ENCODE results near the gene RAP1GAP2.

- no peak for TF ChIP-seq EP300 (IDR thresholded peaks at IDR 0.05)
- no peak for TF ChIP-seq POLR2A (IDR thresholded peaks at IDR 0.05)
- TF ChIP-seq POLR2AphosphoS5 (IDR thresholded peaks at IDR 0.05) = no peak
Measured at GRCh38 chr17:2946144-2946543, 149.9 kb downstream of the RAP1GAP2 start.
